Transverse colon (tissue), 4 donors: ENCODE data around the gene NPW. TPM values are rescaled to one million over a fixed set of nuclear protein-coding genes. Genes with fewer than 3 reads are reported as not detected.
A peak's percentile ranks its signal among the peaks of the same experiment; 100 is the strongest.

Source experiments
- DNase-seq: peaks from one replicate; pipeline ENCODE4 v3.0.0-alpha.2; 2019
- H3K27ac ChIP-seq, 4 donors: fragments of 200-600 bp; sonication (generic); 2 replicates each; pipeline ENCODE4 v1.5.1; 2016 to 2018; ENCODE audit warnings: inconsistent platforms in 4 of 4
- H3K27me3 ChIP-seq: fragments of 200-600 bp; sonication (generic); 2 replicates; pipeline ENCODE4 v1.5.1; 2017; ENCODE audit warnings: inconsistent platforms
- H3K36me3 ChIP-seq, 4 donors: fragments of 200-600 bp; sonication (generic); 2 replicates each; pipeline ENCODE4 v1.5.1; 2017 to 2019; ENCODE audit warnings: inconsistent platforms in 4 of 4
- H3K4me1 ChIP-seq, 4 donors: fragments of 200-600 bp; sonication (generic); 2 replicates each; pipeline ENCODE4 v1.5.1; 2017 to 2020; ENCODE audit warnings: inconsistent platforms in 4 of 4
- H3K4me3 ChIP-seq, 4 donors: fragments of 200-600 bp; sonication (generic); 1 replicate in 1 of 4; 2 replicates in 3 of 4; pipeline versions ENCODE4 v1.5.1 to v1.6.1; 2017 to 2019; ENCODE audit warnings: inconsistent platforms in 4 of 4
- H3K9me3 ChIP-seq, 2 donors: fragments of 200-600 bp; sonication (generic); 2 replicates each; pipeline ENCODE4 v1.5.1; 2017 to 2019; ENCODE audit warnings: inconsistent platforms in 2 of 2
- EP300 ChIP-seq: sonication (generic); formaldehyde crosslinking; IDR thresholded peaks from one replicate; pipeline ENCODE4 v1.6.1; 2017; ENCODE audit warnings: antibody characterized with exemption, low read depth
- POLR2A ChIP-seq: fragments of 450-650 bp; IDR thresholded peaks from one replicate; pipeline ENCODE4 v1.6.1; 2016; ENCODE audit warnings: antibody characterized with exemption, mild to moderate bottlenecking, moderate library complexity
- POLR2AphosphoS5 ChIP-seq, 3 donors: sonication (generic); formaldehyde crosslinking; IDR thresholded peaks; one replicate each; pipeline ENCODE4 v1.6.1; 2016; ENCODE audit warnings: antibody characterized with exemption in 3 of 3
- WGBS, 2 donors: methylation state at CpG; one replicate each; pipeline ENCODE4 v1.1.5; 2018; ENCODE audit warnings: low coverage in 1 of 2; 5-methylcytosine and 5-hydroxymethylcytosine counted together
- in situ Hi-C, 4 donors: fragments of 200-750 bp; cut with MboI; loops; one replicate each; pipeline versions ENCODE4 v1.15.0 to v1.15.1; 2017; ENCODE audit warnings: low sequenced_read_pairs in 3 of 4, low pct_ligation_motif_present in 1 of 4, low pct_unique_long_range_greater_than_20kb in 1 of 4
- intact Hi-C: fragments of 100-400 bp; cut with DNase I; formaldehyde crosslinking; loops from one replicate; pipeline ENCODE4 v1.15.1; 2023; ENCODE audit warnings: low total_unique reads
- total RNA-seq, 4 donors: library from RNA; depleted of rRNA; stranded (reverse); fragments of >200 nt; gene quantifications; one replicate each; pipeline ENCODE4 v1.1.0, GENCODE V29; 2016
- TF ChIP-seq, protein P1 (sequence below), 5 experiments: fragments of 200-600 bp in 3 of 5; fragments of 450-650 bp in 2 of 5; sonication (generic) in 3 of 5; IDR thresholded peaks; 1 replicate in 2 of 5; 2 replicates in 3 of 5; pipeline ENCODE4 v1.5.1; 2016 to 2017; ENCODE audit warnings: antibody characterized with exemption in 5 of 5, inconsistent platforms in 3 of 5, mild to moderate bottlenecking in 2 of 5, moderate library complexity in 1 of 5

Gene NPW
- total RNA-seq, 4 donors from 2014 or later = 0.41 TPM; not detected in 3

DNA sequence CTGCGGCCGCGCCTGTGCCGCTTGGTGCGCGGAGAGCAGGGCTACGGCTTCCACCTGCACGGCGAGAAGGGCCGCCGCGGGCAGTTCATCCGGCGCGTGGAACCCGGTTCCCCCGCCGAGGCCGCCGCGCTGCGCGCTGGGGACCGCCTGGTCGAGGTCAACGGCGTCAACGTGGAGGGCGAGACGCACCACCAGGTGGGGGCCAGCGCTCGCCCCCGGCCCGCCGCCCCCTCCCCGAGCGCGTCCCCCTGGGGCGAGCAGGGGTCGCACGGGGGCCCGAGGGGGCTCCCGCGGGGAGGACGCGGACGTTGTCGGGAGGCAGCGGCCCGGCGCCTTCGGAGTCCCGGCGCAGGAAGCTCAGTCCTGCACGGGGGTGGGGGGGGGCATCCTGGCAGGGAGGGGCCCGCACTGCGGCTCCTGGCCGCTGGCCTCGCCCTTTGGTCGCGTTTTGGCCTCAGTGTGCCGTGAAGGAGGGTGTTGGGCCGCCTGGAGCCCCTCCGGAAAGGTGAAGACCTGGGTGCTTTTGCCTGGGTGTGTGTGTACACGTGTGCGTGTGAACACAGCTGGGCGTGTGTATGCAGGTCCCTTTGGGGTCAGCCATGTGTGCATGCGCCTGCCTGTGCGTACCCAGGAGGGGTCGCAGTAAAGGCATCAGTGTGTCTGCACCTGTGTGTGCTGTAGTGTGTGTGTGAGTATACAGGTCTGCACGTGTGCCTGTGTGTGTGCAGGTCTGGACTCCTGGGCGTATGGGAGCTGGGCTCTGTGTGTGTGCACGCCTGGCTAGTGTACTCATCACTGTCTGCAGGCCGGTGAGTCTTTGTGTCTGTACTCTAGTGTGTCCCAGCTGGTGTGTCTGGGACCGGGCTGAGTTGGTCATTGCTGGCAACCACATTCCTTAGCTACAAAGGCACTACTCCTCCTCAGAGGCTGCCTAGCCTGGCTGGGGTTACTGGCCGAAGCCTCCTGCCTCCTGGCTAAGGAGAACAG lies 7.7 kb downstream of the NPW start:
- peaks cover 9 to 39% (median 27%) of the 10 kb centered on the region in 4 donors for H3K4me1 ChIP-seq
- H3K27me3 ChIP-seq = no peaks in the 10 kb centered on the region
- 4 to 12% methylated on average over 9 to 49 of the region's 76 CpGs for WGBS, 2 donors
- no peaks in the 10 kb centered on the region for H3K36me3 ChIP-seq
- H3K27ac ChIP-seq = peak overlapping the region; percentile 72 to 84 (median 82)
- intact Hi-C loops = loop anchor here (5.0 kb wide), 1 partner anchor 125 kb away; no protein-coding TSS in a partner anchor
- in situ Hi-C loops = loop anchor here in 2 of 4 donors (10.0 kb wide), 1 partner anchor 117 kb away; the partner anchor contains the start of gene RAB26 (in 2 of the 2)
- H3K4me3 ChIP-seq = peak overlapping the region; percentile 57 to 79 (median 65)
- no peak for DNase-seq
- no peak for TF ChIP-seq EP300
- TF ChIP-seq, protein P1, sequence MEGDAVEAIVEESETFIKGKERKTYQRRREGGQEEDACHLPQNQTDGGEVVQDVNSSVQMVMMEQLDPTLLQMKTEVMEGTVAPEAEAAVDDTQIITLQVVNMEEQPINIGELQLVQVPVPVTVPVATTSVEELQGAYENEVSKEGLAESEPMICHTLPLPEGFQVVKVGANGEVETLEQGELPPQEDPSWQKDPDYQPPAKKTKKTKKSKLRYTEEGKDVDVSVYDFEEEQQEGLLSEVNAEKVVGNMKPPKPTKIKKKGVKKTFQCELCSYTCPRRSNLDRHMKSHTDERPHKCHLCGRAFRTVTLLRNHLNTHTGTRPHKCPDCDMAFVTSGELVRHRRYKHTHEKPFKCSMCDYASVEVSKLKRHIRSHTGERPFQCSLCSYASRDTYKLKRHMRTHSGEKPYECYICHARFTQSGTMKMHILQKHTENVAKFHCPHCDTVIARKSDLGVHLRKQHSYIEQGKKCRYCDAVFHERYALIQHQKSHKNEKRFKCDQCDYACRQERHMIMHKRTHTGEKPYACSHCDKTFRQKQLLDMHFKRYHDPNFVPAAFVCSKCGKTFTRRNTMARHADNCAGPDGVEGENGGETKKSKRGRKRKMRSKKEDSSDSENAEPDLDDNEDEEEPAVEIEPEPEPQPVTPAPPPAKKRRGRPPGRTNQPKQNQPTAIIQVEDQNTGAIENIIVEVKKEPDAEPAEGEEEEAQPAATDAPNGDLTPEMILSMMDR (IDR thresholded peaks at IDR 0.05) = no peak
- no peak for TF ChIP-seq POLR2AphosphoS5 (IDR thresholded peaks at IDR 0.05)
- no peak for TF ChIP-seq POLR2A
- H3K9me3 ChIP-seq = no peaks in the 10 kb centered on the region

DNA sequence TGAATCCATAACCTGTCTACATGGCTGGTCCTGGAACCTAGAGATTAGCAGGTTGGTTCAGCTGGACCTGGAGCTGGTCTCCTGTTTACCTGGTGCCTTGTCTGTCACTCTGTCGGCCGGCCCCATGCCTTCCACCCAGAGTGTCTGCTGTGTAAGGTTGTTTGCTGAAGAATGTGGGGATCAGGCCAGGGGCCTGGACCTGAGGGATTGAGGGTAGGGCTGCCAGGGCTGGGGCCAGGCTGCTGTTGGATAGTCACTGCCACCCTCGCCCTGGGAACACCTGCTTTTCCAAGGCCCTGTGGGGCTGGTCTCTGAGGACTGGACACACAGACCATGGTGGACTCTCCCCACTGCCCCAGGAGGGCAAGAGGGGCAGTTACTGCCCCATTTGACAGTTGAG lies 8.6 kb downstream of the NPW start:
- in situ Hi-C loops (loop anchor here in 2 of 4 donors (10.0 kb wide), 1 partner anchor 117 kb away; the partner anchor contains the start of gene RAB26 (in 2 of the 2)), intact Hi-C loops (loop anchor here (5.0 kb wide), 1 partner anchor 124 kb away; no protein-coding TSS in a partner anchor)
- Histone ChIP-seq H3K9me3 (no peaks in the 10 kb centered on the region), H3K4me3 (peak overlapping the region in 2 of 4 donors; percentile 62 to 79), H3K4me1 (peaks cover 5 to 39% (median 27%) of the 10 kb centered on the region in 4 donors), H3K27me3 (no peaks in the 10 kb centered on the region), H3K36me3 (no peaks in the 10 kb centered on the region), H3K27ac (peak overlapping the region in 3 of 4 donors; percentile 81 to 84 (median 84))
- TF ChIP-seq POLR2A (no peak), POLR2AphosphoS5 (IDR thresholded peaks at IDR 0.05) (no peak), EP300 (no peak)
- TF ChIP-seq, protein P1 (IDR thresholded peaks at IDR 0.05) = no peak
- no peak for DNase-seq
- 71% methylated on average over 3 of the region's 3 CpGs; no CpG with 5 or more reads in 1 of the 2 donors for WGBS, 2 donors

DNA sequence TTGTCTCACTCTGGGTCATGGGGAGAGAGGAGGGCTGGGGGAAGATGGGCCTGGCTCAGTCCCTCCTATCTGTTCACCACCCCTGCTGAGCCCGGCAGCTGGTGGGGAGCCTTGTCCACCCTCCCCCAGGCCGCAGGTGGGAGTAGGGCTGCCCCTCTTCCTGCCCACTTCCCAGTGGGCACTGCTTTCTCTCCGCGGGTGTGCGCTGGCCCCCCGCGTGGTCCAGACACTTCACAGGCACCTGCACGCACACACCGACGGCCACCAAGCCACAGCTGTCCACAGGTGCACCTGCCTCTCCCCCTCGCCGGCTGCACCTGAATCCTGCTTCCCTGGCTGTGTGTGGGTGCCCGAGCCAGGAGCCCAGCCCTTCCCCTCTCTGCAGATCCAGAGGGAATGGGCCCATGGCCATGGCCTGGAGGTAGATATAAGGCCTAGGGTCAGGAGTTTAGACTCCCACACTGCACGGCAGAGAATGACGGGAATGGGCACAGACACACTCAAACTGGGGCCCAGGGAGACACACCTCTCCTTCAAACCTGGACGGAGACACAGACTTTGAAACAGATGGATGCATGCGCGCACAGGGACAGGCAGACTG lies 9.1 kb downstream of the NPW start:
- Histone ChIP-seq H3K9me3 (no peaks in the 10 kb centered on the region), H3K27me3 (no peaks in the 10 kb centered on the region), H3K4me1 (peaks cover 2 to 39% (median 28%) of the 10 kb centered on the region in 4 donors), H3K4me3 (no peak overlapping the region), H3K36me3 (no peaks in the 10 kb centered on the region), H3K27ac (peak overlapping the region in 2 of 4 donors; percentile 81 to 84)
- in situ Hi-C loops = loop anchor here in 2 of 4 donors (10.0 kb wide), 1 partner anchor 116 kb away; the partner anchor contains the start of gene RAB26 (in 2 of the 2)
- intact Hi-C loops = loop anchor here (5.0 kb wide), 1 partner anchor 124 kb away; no protein-coding TSS in a partner anchor
- TF ChIP-seq POLR2A = no peak
- TF ChIP-seq EP300 = no peak
- TF ChIP-seq POLR2AphosphoS5 (IDR thresholded peaks at IDR 0.05) = no peak
- TF ChIP-seq, protein P1 (IDR thresholded peaks at IDR 0.05) = no peak
- WGBS, 2 donors = 80 to 82% methylated on average over 2 to 16 of the region's 18 CpGs
- no peak for DNase-seq
